Activated CD8-positive, alpha-beta T cell treated with anti-CD3 and anti-CD28 coated beads, Interleukin-2, amount 10 ng/mL, durations not matched to agents 7 days and 5 days (primary cell): Measurements from ENCODE around the gene ACKR4. TPM values are rescaled to one million over a fixed set of nuclear protein-coding genes. Genes with fewer than 3 reads are reported as not detected.
"Not testable (repeated sequence)": the region's sequence is repeated elsewhere in the genome, so short reads cannot be mapped to it uniquely, and the experiment has no call there.

ENCODE experiments used
- ATAC-seq: fragments of 150-1000 bp; cut with Tn5 transposase; one replicate; pipeline ENCODE4 v1.10.0; 2021; ENCODE audit warnings: moderate library complexity
- CTCF ChIA-PET: fragments of 350-600 bp; sonication (Branson Sonifier 250); formaldehyde crosslinking; loops from one replicate; lab custom pipeline; 2021; ENCODE audit warnings: antibody characterized with exemption; lab: Charles Lee
- POLR2A ChIA-PET: fragments of 350-600 bp; sonication (Branson Sonifier 250); formaldehyde crosslinking; loops from one replicate; lab custom pipeline; 2021; ENCODE audit warnings: antibody characterized with exemption; lab: Charles Lee
- DNase-seq: peaks from one replicate; pipeline ENCODE4 v3.0.0-alpha.2; 2020
- H3K27ac Mint-ChIP-seq: one replicate; pipeline ENCODE4 v1.8.0; 2021; ENCODE audit warnings: mild to moderate bottlenecking, mixed read lengths
- H3K27me3 Mint-ChIP-seq: one replicate; pipeline ENCODE4 v1.8.0; 2021; ENCODE audit warnings: low read depth, mixed read lengths
- H3K36me3 Mint-ChIP-seq: one replicate; pipeline ENCODE4 v1.8.0; 2021; ENCODE audit warnings: low read depth, mixed read lengths
- H3K4me1 Mint-ChIP-seq: one replicate; pipeline ENCODE4 v1.8.0; 2021; ENCODE audit warnings: low read depth, mixed read lengths
- H3K4me3 Mint-ChIP-seq: one replicate; pipeline ENCODE4 v1.8.0; 2021; ENCODE audit warnings: mild to moderate bottlenecking, mixed read lengths
- H3K9me3 Mint-ChIP-seq: one replicate; pipeline ENCODE4 v1.8.0; 2022; ENCODE audit warnings: mixed read lengths; ENCODE audit not compliant: insufficient read depth
- total RNA-seq, 2 experiments: library from RNA; stranded (reverse); gene quantifications; one replicate each; pipeline ENCODE4 v1.2.3, GENCODE V29; 2021

The ACKR4 gene
- total RNA-seq, 2 experiments from 2014 or later: not detected

GRCh38 chr3:132623646-132624045 lies 26.6 kb downstream of the ACKR4 start:
- H3K36me3 Mint-ChIP-seq: peaks cover 20% of the 10 kb centered on the region
- peaks cover 5% of the 10 kb centered on the region for H3K4me1 Mint-ChIP-seq
- no peaks in the 10 kb centered on the region for H3K9me3 Mint-ChIP-seq
- POLR2A ChIA-PET: no interaction called here
- DNase-seq (no peak), ATAC-seq (no peak)
- H3K4me3 Mint-ChIP-seq: no peak overlapping the region
- CTCF ChIA-PET: interaction anchor here (1.1 to 1.8 kb wide), 3 partner anchors 12 to 88 kb away, joined by 3 to 13 read pairs (median 3); no protein-coding TSS in a partner anchor
- H3K27ac Mint-ChIP-seq: no peak overlapping the region
- no peaks in the 10 kb centered on the region for H3K27me3 Mint-ChIP-seq

GRCh38 chr3:132624790-132625189 lies 27.7 kb downstream of the ACKR4 start:
- Mint-ChIP-seq H3K36me3 (peaks cover 20% of the 10 kb centered on the region), H3K4me3 (no peak overlapping the region), H3K4me1 (peaks cover 5% of the 10 kb centered on the region), H3K27me3 (no peaks in the 10 kb centered on the region), H3K9me3 (no peaks in the 10 kb centered on the region), H3K27ac (no peak overlapping the region)
- DNase-seq: no peak
- POLR2A ChIA-PET: no interaction called here
- no peak for ATAC-seq
- CTCF ChIA-PET: no interaction called here

- ATAC-seq: no peak
- no peaks in the 10 kb centered on the region for H3K27me3 Mint-ChIP-seq
- H3K36me3 Mint-ChIP-seq: peaks cover 20% of the 10 kb centered on the region
- no peaks in the 10 kb centered on the region for H3K9me3 Mint-ChIP-seq
- ChIA-PET CTCF (interaction anchor here (0.7 to 2.0 kb wide), 4 partner anchors 11 to 88 kb away, joined by 3 to 7 read pairs (median 6); no protein-coding TSS in a partner anchor), POLR2A (no interaction called here)
- peaks cover 5% of the 10 kb centered on the region for H3K4me1 Mint-ChIP-seq
- no peak overlapping the region for H3K4me3 Mint-ChIP-seq
- H3K27ac Mint-ChIP-seq: no peak overlapping the region
- DNase-seq: no peak
Observed at GRCh38 chr3:132625613-132626012, 28.5 kb downstream of the ACKR4 start.

- Mint-ChIP-seq H3K27me3 (no peaks in the 10 kb centered on the region), H3K9me3 (no peaks in the 10 kb centered on the region), H3K36me3 (peaks cover 13% of the 10 kb centered on the region), H3K4me3 (no peak overlapping the region), H3K27ac (no peak overlapping the region), H3K4me1 (peaks cover 2% of the 10 kb centered on the region)
- ChIA-PET POLR2A (no interaction called here), CTCF (interaction anchor here (1.2 to 2.0 kb wide), 2 partner anchors 9 to 15 kb away, joined by 5 to 7 read pairs; no protein-coding TSS in a partner anchor)
- DNase-seq: no peak
- ATAC-seq: no peak
Observed at GRCh38 chr3:132626955-132627354, 29.9 kb downstream of the ACKR4 start.

- H3K4me3 Mint-ChIP-seq: no peak overlapping the region
- no peaks in the 10 kb centered on the region for H3K27me3 Mint-ChIP-seq
- no peak for DNase-seq
- no peak overlapping the region for H3K27ac Mint-ChIP-seq
- H3K9me3 Mint-ChIP-seq: no peaks in the 10 kb centered on the region
- no peak for ATAC-seq
- H3K36me3 Mint-ChIP-seq: peaks cover 13% of the 10 kb centered on the region
- POLR2A ChIA-PET: no interaction called here
- CTCF ChIA-PET: no interaction called here
- peaks cover 2% of the 10 kb centered on the region for H3K4me1 Mint-ChIP-seq
Observed at GRCh38 chr3:132628157-132628556, 31.1 kb downstream of the ACKR4 start.

- ChIA-PET CTCF (no interaction called here), POLR2A (no interaction called here)
- no peak overlapping the region for H3K27ac Mint-ChIP-seq
- no peak for ATAC-seq
- no peak for DNase-seq
- no peaks in the 10 kb centered on the region for H3K9me3 Mint-ChIP-seq
- peaks cover 11% of the 10 kb centered on the region for H3K36me3 Mint-ChIP-seq
- H3K27me3 Mint-ChIP-seq: no peaks in the 10 kb centered on the region
- no peaks in the 10 kb centered on the region for H3K4me1 Mint-ChIP-seq
- no peak overlapping the region for H3K4me3 Mint-ChIP-seq
Observed at GRCh38 chr3:132629928-132630327, 32.9 kb downstream of the ACKR4 start.

- H3K4me1 Mint-ChIP-seq: no peaks in the 10 kb centered on the region
- no peaks in the 10 kb centered on the region for H3K27me3 Mint-ChIP-seq
- ATAC-seq: no peak
- H3K36me3 Mint-ChIP-seq: peaks cover 13% of the 10 kb centered on the region
- no peak overlapping the region for H3K4me3 Mint-ChIP-seq
- POLR2A ChIA-PET: interaction anchor here (0.6 kb wide), 1 partner anchor 85 kb away, joined by 4 read pairs; no protein-coding TSS in a partner anchor
- CTCF ChIA-PET: interaction anchor here (1.9 kb wide), 1 partner anchor 12 kb away, joined by 7 read pairs; no protein-coding TSS in a partner anchor
- no peak for DNase-seq
- no peaks in the 10 kb centered on the region for H3K9me3 Mint-ChIP-seq
- no peak overlapping the region for H3K27ac Mint-ChIP-seq
Observed at GRCh38 chr3:132630612-132631011, 33.5 kb downstream of the ACKR4 start.

- Mint-ChIP-seq H3K27me3 (no peaks in the 10 kb centered on the region), H3K9me3 (no peaks in the 10 kb centered on the region), H3K36me3 (peaks cover 6% of the 10 kb centered on the region), H3K4me3 (no peak overlapping the region), H3K4me1 (no peaks in the 10 kb centered on the region), H3K27ac (no peak overlapping the region)
- POLR2A ChIA-PET: interaction anchor here (1.4 kb wide), 1 partner anchor 26 kb away, joined by 4 read pairs; no protein-coding TSS in a partner anchor
- no peak for ATAC-seq
- DNase-seq: no peak
- CTCF ChIA-PET: interaction anchor here (0.9 to 2.3 kb wide), 3 partner anchors 9 to 99 kb away, joined by 3 to 17 read pairs (median 5); no protein-coding TSS in a partner anchor
Observed at GRCh38 chr3:132635052-132635451, 38.0 kb downstream of the ACKR4 start.

GRCh38 chr3:132637590-132637989 lies 40.5 kb downstream of the ACKR4 start:
- no peaks in the 10 kb centered on the region for H3K27me3 Mint-ChIP-seq
- ChIA-PET CTCF (interaction anchor here (6.5 kb wide), 1 partner anchor 99 kb away, joined by 204 read pairs; no protein-coding TSS in a partner anchor), POLR2A (no interaction called here)
- H3K36me3 Mint-ChIP-seq: peaks cover 6% of the 10 kb centered on the region
- no peaks in the 10 kb centered on the region for H3K4me1 Mint-ChIP-seq
- H3K27ac Mint-ChIP-seq: no peak overlapping the region
- ATAC-seq (no peak), DNase-seq (no peak)
- no peak overlapping the region for H3K4me3 Mint-ChIP-seq
- H3K9me3 Mint-ChIP-seq: no peaks in the 10 kb centered on the region

GRCh38 chr3:132638706-132639105 lies 41.6 kb downstream of the ACKR4 start:
- no peaks in the 10 kb centered on the region for H3K9me3 Mint-ChIP-seq
- H3K36me3 Mint-ChIP-seq: peaks cover 6% of the 10 kb centered on the region
- no peak overlapping the region for H3K4me3 Mint-ChIP-seq
- POLR2A ChIA-PET: interaction anchor here (1.1 kb wide), 1 partner anchor 93 kb away, joined by 3 read pairs; no protein-coding TSS in a partner anchor
- H3K27ac Mint-ChIP-seq: no peak overlapping the region
- H3K27me3 Mint-ChIP-seq: no peaks in the 10 kb centered on the region
- H3K4me1 Mint-ChIP-seq: peaks cover 7% of the 10 kb centered on the region
- DNase-seq (no peak), ATAC-seq (no peak)
- CTCF ChIA-PET: interaction anchor here (1.4 to 6.5 kb wide), 2 partner anchors 50 to 101 kb away, joined by 3 to 204 read pairs; no protein-coding TSS in a partner anchor

GRCh38 chr3:132641427-132641826 lies 44.4 kb downstream of the ACKR4 start:
- H3K9me3 Mint-ChIP-seq, H3K36me3 Mint-ChIP-seq, H3K4me1 Mint-ChIP-seq, H3K4me3 Mint-ChIP-seq, POLR2A ChIA-PET, ATAC-seq, H3K27me3 Mint-ChIP-seq, H3K27ac Mint-ChIP-seq, DNase-seq: not testable (repeated sequence)
- CTCF ChIA-PET: interaction anchor here (0.9 to 6.5 kb wide), 11 partner anchors 10 to 290 kb away, joined by 3 to 204 read pairs (median 7); partner anchors contain the start of genes ACAD11 and UBA5

GRCh38 chr3:132641837-132642538 lies 44.9 kb downstream of the ACKR4 start:
- no peak overlapping the region for H3K4me3 Mint-ChIP-seq
- DNase-seq (no peak), ATAC-seq (peak; percentile 42)
- no peaks in the 10 kb centered on the region for H3K27me3 Mint-ChIP-seq
- no peaks in the 10 kb centered on the region for H3K9me3 Mint-ChIP-seq
- H3K36me3 Mint-ChIP-seq: no peaks in the 10 kb centered on the region
- H3K4me1 Mint-ChIP-seq: peaks cover 10% of the 10 kb centered on the region
- ChIA-PET CTCF (interaction anchor here (0.9 to 6.5 kb wide), 14 partner anchors 11 to 291 kb away, joined by 3 to 204 read pairs (median 6); partner anchors contain the start of genes ACAD11 and UBA5), POLR2A (no interaction called here)
- no peak overlapping the region for H3K27ac Mint-ChIP-seq
